CD14-positive monocyte (primary cell): ENCODE data around the gene EP400. TPM values are rescaled to one million over a fixed set of nuclear protein-coding genes. Genes with fewer than 3 reads are reported as not detected.
A peak's percentile ranks its signal among the peaks of the same experiment; 100 is the strongest.

ENCODE experiments used
- DNase-seq, 3 donors: peaks; one replicate each; pipeline ENCODE4 v3.0.0-alpha.2; 2011 to 2022
- H2AFZ ChIP-seq: 2 replicates; pipeline ENCODE4 v1.6.0; 2012; ENCODE audit warnings: mild to moderate bottlenecking, low read depth, low read length, inconsistent platforms; ENCODE audit not compliant: insufficient read depth, poor library complexity, severe bottlenecking
- H3K27ac ChIP-seq, 2 donors: 1 replicate in 1 of 2; 2 replicates in 1 of 2; pipeline ENCODE4 v1.5.1; 2012 to 2013; ENCODE audit warnings: low read length in 2 of 2, control low read depth in 1 of 2, inconsistent platforms in 1 of 2, low read depth in 1 of 2, mild to moderate bottlenecking in 1 of 2
- H3K27me3 ChIP-seq, 2 donors: one replicate each; pipeline versions ENCODE4 v1.6.0 to v1.6.1; 2011 to 2013; ENCODE audit warnings: low read length in 2 of 2; ENCODE audit not compliant: control insufficient read depth in 2 of 2, insufficient read depth in 2 of 2
- H3K36me3 ChIP-seq, 2 donors: replicated peaks in 1 of 2; 1 replicate in 1 of 2; 2 replicates in 1 of 2; pipeline versions ENCODE4 v1.5.1 to v1.6.1; 2012 to 2013; ENCODE audit warnings: low read length in 2 of 2, control low read depth in 1 of 2, inconsistent platforms in 1 of 2, mild to moderate bottlenecking in 1 of 2; ENCODE audit not compliant: insufficient read depth in 2 of 2, control insufficient read depth in 1 of 2
- H3K4me1 ChIP-seq, 2 donors: 1 replicate in 1 of 2; 2 replicates in 1 of 2; pipeline versions ENCODE4 v1.5.1 to v1.6.1; 2012 to 2013; ENCODE audit warnings: low read length in 2 of 2, control low read depth in 1 of 2, inconsistent platforms in 1 of 2, mild to moderate bottlenecking in 1 of 2, moderate library complexity in 1 of 2; ENCODE audit not compliant: insufficient read depth in 2 of 2, control insufficient read depth in 1 of 2
- H3K4me2 ChIP-seq: replicated peaks from 2 replicates; pipeline ENCODE3; 2012; ENCODE audit warnings: low read length, moderate library complexity, mild to moderate bottlenecking; ENCODE audit not compliant: poor library complexity, severe bottlenecking; ENCODE audit errors: extremely low read depth
- H3K4me3 ChIP-seq, 3 experiments: fragments of 200-600 bp in 1 of 3; sonication (generic) in 1 of 3; replicated peaks in 1 of 3; 1 replicate in 2 of 3; 2 replicates in 1 of 3; pipeline ENCODE4 v1.5.1; 2011 to 2013; ENCODE audit warnings: low read length in 3 of 3, mild to moderate bottlenecking in 3 of 3, control low read depth in 2 of 3, low read depth in 2 of 3, inconsistent platforms in 1 of 3, moderate library complexity in 1 of 3
- H3K79me2 ChIP-seq: 2 replicates; pipeline ENCODE4 v1.6.0; 2012; ENCODE audit warnings: mild to moderate bottlenecking, control low read depth, inconsistent platforms, low read length, moderate library complexity; ENCODE audit not compliant: insufficient read depth
- H3K9ac ChIP-seq: 2 replicates; pipeline ENCODE4 v1.6.0; 2017; ENCODE audit warnings: low read length, mild to moderate bottlenecking; ENCODE audit not compliant: insufficient read depth, poor library complexity, severe bottlenecking
- H3K9me3 ChIP-seq, 2 donors: replicated peaks in 1 of 2; 1 replicate in 1 of 2; 2 replicates in 1 of 2; pipeline versions ENCODE4 v1.5.1 to v1.6.1; 2012 to 2013; ENCODE audit warnings: low read length in 2 of 2, control low read depth in 1 of 2; ENCODE audit not compliant: control insufficient read depth in 1 of 2, insufficient read depth in 1 of 2
- H4K20me1 ChIP-seq: 2 replicates; pipeline ENCODE4 v1.6.0; 2012; ENCODE audit warnings: mild to moderate bottlenecking, low read length, control low read depth, moderate library complexity; ENCODE audit not compliant: insufficient read depth
- H3K27ac Mint-ChIP-seq, 7 donors: one replicate each; pipeline ENCODE4 v1.8.0; 2020; ENCODE audit warnings: mild to moderate bottlenecking in 7 of 7, mixed read lengths in 7 of 7, moderate library complexity in 6 of 7, inconsistent platforms in 2 of 7
- H3K27me3 Mint-ChIP-seq, 3 donors: one replicate each; pipeline ENCODE4 v1.8.0; 2021 to 2022; ENCODE audit warnings: low read depth in 3 of 3, mild to moderate bottlenecking in 3 of 3, mixed read lengths in 3 of 3, moderate library complexity in 3 of 3, inconsistent platforms in 1 of 3
- H3K36me3 Mint-ChIP-seq, 2 donors: one replicate each; pipeline ENCODE4 v1.8.0; 2020; ENCODE audit warnings: mixed read lengths in 2 of 2, inconsistent platforms in 1 of 2, mild to moderate bottlenecking in 1 of 2
- H3K4me1 Mint-ChIP-seq: one replicate; pipeline ENCODE4 v1.8.0; 2020; ENCODE audit warnings: mild to moderate bottlenecking, mixed read lengths
- H3K4me3 Mint-ChIP-seq, 2 donors: one replicate each; pipeline ENCODE4 v1.8.0; 2020; ENCODE audit warnings: mild to moderate bottlenecking in 2 of 2, mixed read lengths in 2 of 2, moderate library complexity in 1 of 2
- H3K9me3 Mint-ChIP-seq, 7 donors: one replicate each; pipeline ENCODE4 v1.8.0; 2020 to 2022; ENCODE audit warnings: mixed read lengths in 7 of 7, mild to moderate bottlenecking in 6 of 7, moderate library complexity in 6 of 7, inconsistent platforms in 2 of 7
- CTCF ChIP-seq: fragments of 200-600 bp; IDR thresholded peaks from one replicate; pipeline ENCODE4 v1.8.0; 2022; ENCODE audit warnings: antibody characterized with exemption, mild to moderate bottlenecking
- WGBS: methylation state at CpG from one replicate; pipeline ENCODE4 v1.1.5; 2013; ENCODE audit warnings: missing lambda C conversion rate; ENCODE audit not compliant: insufficient coverage; 5-methylcytosine and 5-hydroxymethylcytosine counted together
- intact Hi-C, 2 donors: fragments of 100-400 bp; cut with micrococcal nuclease; formaldehyde crosslinking; loops; one replicate each; pipeline versions ENCODE4 v1.15.0 to v1.15.1; 2023
- polyA plus RNA-seq, 3 donors: library from polyadenylated mRNA; depleted of rRNA in 1 of 3; unstranded in 2 of 3; stranded (reverse) in 1 of 3; fragments of 300-500 nt in 2 of 3; fragments of >200 nt in 1 of 3; fragmentation: Illumina TruSeq in 2 of 3; gene quantifications; 1 replicate in 2 of 3; 2 replicates in 1 of 3; pipeline ENCODE4 v1.2.3, GENCODE V29; 2012 to 2021

Gene EP400
- polyA plus RNA-seq, 3 donors: 0.65 to 12.1 (median 0.81) TPM

- Mint-ChIP-seq H3K27me3 (peaks cover 0 to 1% (median 0%) of the 10 kb centered on the region in 3 donors), H3K36me3 (peaks cover 74 to 81% of the 10 kb centered on the region in 2 donors), H3K4me1 (peaks cover 4% of the 10 kb centered on the region), H3K27ac (peak overlapping the region in 1 of 7 donors; percentile 52), H3K4me3 (no peak overlapping the region), H3K9me3 (no peaks in the 10 kb centered on the region)
- TF ChIP-seq CTCF: no peak
- Histone ChIP-seq H2AFZ (no peak overlapping the region), H3K9me3 (no peaks in the 10 kb centered on the region), H3K4me3 (no peak overlapping the region), H3K79me2 (no peaks in the 10 kb centered on the region), H3K4me1 (no peaks in the 10 kb centered on the region), H3K4me2 (no peak overlapping the region), H3K9ac (no peak overlapping the region), H4K20me1 (no peaks in the 10 kb centered on the region), H3K27ac (no peak overlapping the region), H3K27me3 (no peaks in the 10 kb centered on the region), H3K36me3 (peaks cover 56 to 89% of the 10 kb centered on the region in 2 donors)
- intact Hi-C loops: no loop called here
- 85% methylated on average over 4 of the region's 6 CpGs for WGBS
- DNase-seq: no peak
Observed at GRCh38 chr12:132007041-132007440, 57.3 kb downstream of the EP400 start.

GRCh38 chr12:132009336-132009859, 59.7 kb downstream of the EP400 start:
- Histone ChIP-seq H3K27ac (no peak overlapping the region), H3K36me3 (peaks cover 76 to 96% of the 10 kb centered on the region in 2 donors), H3K9me3 (no peaks in the 10 kb centered on the region), H3K4me2 (no peak overlapping the region), H3K4me1 (no peaks in the 10 kb centered on the region), H3K9ac (no peak overlapping the region), H3K4me3 (no peak overlapping the region), H4K20me1 (no peaks in the 10 kb centered on the region), H2AFZ (no peak overlapping the region), H3K27me3 (no peaks in the 10 kb centered on the region), H3K79me2 (no peaks in the 10 kb centered on the region)
- WGBS: 100% methylated on average over 3 of the region's 5 CpGs
- Mint-ChIP-seq H3K9me3 (no peaks in the 10 kb centered on the region), H3K4me1 (peaks cover 4% of the 10 kb centered on the region), H3K27ac (no peak overlapping the region), H3K27me3 (peaks cover 0 to 1% (median 0%) of the 10 kb centered on the region in 3 donors), H3K36me3 (peaks cover 82 to 94% of the 10 kb centered on the region in 2 donors), H3K4me3 (no peak overlapping the region)
- intact Hi-C loops: no loop called here
- no peak for TF ChIP-seq CTCF
- DNase-seq: no peak
